GM19035 (cell line): ENCODE measurements around the gene IL4I1.

ENCODE experiments used
- ATAC-seq: cut with Tn5 transposase; IDR thresholded peaks from one replicate; pipeline ENCODE4 v1.9.1; 2021; ENCODE audit not compliant: unreplicated experiment

Gene IL4I1

GRCh38 chr19:49864890-49865289, 31.8 kb downstream of the IL4I1 start:
- ATAC-seq, result no peak

GRCh38 chr19:49863935-49864320, 32.8 kb downstream of the IL4I1 start:
- ATAC-seq, result no peak

GRCh38 chr19:49863254-49863934, 33.3 kb downstream of the IL4I1 start:
- ATAC-seq, result no peak

GRCh38 chr19:49862391-49863253, 34.1 kb downstream of the IL4I1 start:
- no peak for ATAC-seq

- ATAC-seq, result no peak
Measured at GRCh38 chr19:49861541-49862378, 34.9 kb downstream of the IL4I1 start.

GRCh38 chr19:49861107-49861506, 35.6 kb downstream of the IL4I1 start:
- ATAC-seq, result no peak

GRCh38 chr19:49860336-49861102, 36.2 kb downstream of the IL4I1 start:
- no peak for ATAC-seq

GRCh38 chr19:49859682-49860335, 36.9 kb downstream of the IL4I1 start:
- no peak for ATAC-seq

- no peak for ATAC-seq
Measured at GRCh38 chr19:49858088-49858985, 38.4 kb downstream of the IL4I1 start.

- ATAC-seq, result no peak
Measured at GRCh38 chr19:49857838-49858087, 38.9 kb downstream of the IL4I1 start.

- ATAC-seq, result no peak
Measured at GRCh38 chr19:49857061-49857837, 39.4 kb downstream of the IL4I1 start.

GRCh38 chr19:49856574-49857021, 40.1 kb downstream of the IL4I1 start:
- no peak for ATAC-seq

- ATAC-seq, result no peak
Measured at GRCh38 chr19:49855676-49856573, 40.8 kb downstream of the IL4I1 start.

GRCh38 chr19:49855277-49855675, 41.4 kb downstream of the IL4I1 start:
- ATAC-seq, result no peak

- no peak for ATAC-seq
Measured at GRCh38 chr19:49854378-49855263, 42.1 kb downstream of the IL4I1 start.

- no peak for ATAC-seq
Measured at GRCh38 chr19:49853852-49854377, 42.8 kb downstream of the IL4I1 start.
